Endothelial cell (in vitro differentiated cells): ENCODE measurements around the gene SERGEF. TPM values are rescaled to one million over a fixed set of nuclear protein-coding genes. Genes with fewer than 3 reads are reported as not detected.

Experiments used
- DNase-seq: peaks from one replicate; pipeline ENCODE4 v3.0.0; 2021; ENCODE audit warnings: low spot score
- H3K27ac Mint-ChIP-seq: one replicate; pipeline ENCODE4 v1.8.0; 2021; ENCODE audit warnings: mixed read lengths, inconsistent platforms; ENCODE audit not compliant: unreplicated experiment
- H3K27me3 Mint-ChIP-seq: one replicate; pipeline ENCODE4 v1.8.0; 2021; ENCODE audit warnings: mild to moderate bottlenecking, moderate library complexity, mixed read lengths, inconsistent platforms; ENCODE audit not compliant: unreplicated experiment
- H3K36me3 Mint-ChIP-seq: one replicate; pipeline ENCODE4 v1.8.0; 2021; ENCODE audit warnings: mild to moderate bottlenecking, low read depth, mixed read lengths, inconsistent platforms; ENCODE audit not compliant: unreplicated experiment
- H3K4me1 Mint-ChIP-seq: one replicate; pipeline ENCODE4 v1.8.0; 2021; ENCODE audit warnings: mild to moderate bottlenecking, mixed read lengths, inconsistent platforms; ENCODE audit not compliant: unreplicated experiment
- H3K4me3 Mint-ChIP-seq: one replicate; pipeline ENCODE4 v1.8.0; 2021; ENCODE audit warnings: mild to moderate bottlenecking, mixed read lengths, inconsistent platforms; ENCODE audit not compliant: unreplicated experiment
- H3K9me3 Mint-ChIP-seq: one replicate; pipeline ENCODE4 v1.8.0; 2021; ENCODE audit warnings: mixed read lengths, inconsistent platforms; ENCODE audit not compliant: unreplicated experiment
- CTCF ChIP-seq: fragments of 200-600 bp; sonication (generic); IDR thresholded peaks from one replicate; pipeline ENCODE4 v1.5.0; 2021; ENCODE audit warnings: antibody characterized with exemption; ENCODE audit not compliant: unreplicated experiment
- total RNA-seq: library from RNA; stranded (reverse); fragmentation: NEBNext Ultra II Directional; extraction: Animal tissue kit (Norgen Biotek cat#: 25700); gene quantifications from one replicate; pipeline ENCODE4 v1.2.1, GENCODE V29; 2021; ENCODE audit not compliant: unreplicated experiment

Gene SERGEF
- total RNA-seq, 1 donor from 2014 or later: 19.1 TPM

- no peak for TF ChIP-seq CTCF
- H3K9me3 Mint-ChIP-seq: no peaks in the 10 kb centered on the region
- no peak overlapping the region for H3K27ac Mint-ChIP-seq
- no peak for DNase-seq
- H3K36me3 Mint-ChIP-seq: no peaks in the 10 kb centered on the region
- no peaks in the 10 kb centered on the region for H3K4me1 Mint-ChIP-seq
- H3K4me3 Mint-ChIP-seq: no peak overlapping the region
- H3K27me3 Mint-ChIP-seq: peaks cover 2% of the 10 kb centered on the region
Measured at GRCh38 chr11:17801166-17801565, 211.7 kb downstream of the SERGEF start.

GRCh38 chr11:17799147-17799546, 213.7 kb downstream of the SERGEF start:
- H3K4me3 Mint-ChIP-seq: no peak overlapping the region

GRCh38 chr11:17798716-17799115, 214.1 kb downstream of the SERGEF start:
- Mint-ChIP-seq H3K36me3 (no peaks in the 10 kb centered on the region), H3K4me3 (no peak overlapping the region), H3K27me3 (peaks cover 5% of the 10 kb centered on the region), H3K9me3 (no peaks in the 10 kb centered on the region), H3K27ac (no peak overlapping the region), H3K4me1 (peaks cover 3% of the 10 kb centered on the region)
- DNase-seq: no peak
- no peak for TF ChIP-seq CTCF

More at GRCh38 chr11:17799147-17799546, 213.7 kb downstream of the SERGEF start:
- peaks cover 5% of the 10 kb centered on the region for H3K27me3 Mint-ChIP-seq
- DNase-seq: no peak
- no peak for TF ChIP-seq CTCF
- no peak overlapping the region for H3K27ac Mint-ChIP-seq
- peaks cover 3% of the 10 kb centered on the region for H3K4me1 Mint-ChIP-seq
- H3K36me3 Mint-ChIP-seq: no peaks in the 10 kb centered on the region
- no peaks in the 10 kb centered on the region for H3K9me3 Mint-ChIP-seq

GRCh38 chr11:17798253-17798652, 214.6 kb downstream of the SERGEF start:
- no peaks in the 10 kb centered on the region for H3K9me3 Mint-ChIP-seq
- H3K4me3 Mint-ChIP-seq: no peak overlapping the region
- no peak overlapping the region for H3K27ac Mint-ChIP-seq
- H3K27me3 Mint-ChIP-seq: peaks cover 5% of the 10 kb centered on the region
- H3K36me3 Mint-ChIP-seq: no peaks in the 10 kb centered on the region
- no peak for DNase-seq
- TF ChIP-seq CTCF: no peak
- H3K4me1 Mint-ChIP-seq: peaks cover 3% of the 10 kb centered on the region

GRCh38 chr11:17796154-17796553, 216.7 kb downstream of the SERGEF start:
- Mint-ChIP-seq H3K4me1 (peaks cover 3% of the 10 kb centered on the region), H3K27me3 (peaks cover 5% of the 10 kb centered on the region), H3K4me3 (no peak overlapping the region), H3K36me3 (no peaks in the 10 kb centered on the region), H3K27ac (no peak overlapping the region), H3K9me3 (no peaks in the 10 kb centered on the region)
- DNase-seq: no peak
- TF ChIP-seq CTCF: no peak
